SK-N-SH treated with all-trans-retinoic acid at 6 μM for 48 hours (cell line): ENCODE results near the gene LSM7.

Source experiments
- ATAC-seq: fragments of 200-7000 bp; cut with Tn5 transposase; 3 replicates; pipeline ENCODE4 v1.9.1; 2020; ENCODE audit warnings: mild to moderate bottlenecking, moderate library complexity
- ARNTL ChIP-seq: fragments of 450-650 bp; formaldehyde crosslinking; IDR thresholded peaks from 2 replicates; pipeline ENCODE4 v1.5.0; 2020; ENCODE audit warnings: low read depth, mild to moderate bottlenecking, moderate library complexity, borderline replicate concordance
- BACH2 ChIP-seq: fragments of 250-450 bp; sonication (Bioruptor Pico); IDR thresholded peaks from 2 replicates; pipeline ENCODE4 v1.9.0; 2021; ENCODE audit warnings: mild to moderate bottlenecking, borderline replicate concordance
- CREB5 ChIP-seq: fragments of 250-450 bp; sonication (Bioruptor Pico); IDR thresholded peaks from 2 replicates; pipeline ENCODE4 v1.5.1; 2020; ENCODE audit warnings: low read depth, mild to moderate bottlenecking, moderate library complexity
- GLIS3 ChIP-seq: fragments of 250-450 bp; sonication (Bioruptor Pico); IDR thresholded peaks from 2 replicates; pipeline ENCODE4 v1.5.0; 2020; ENCODE audit warnings: mild to moderate bottlenecking, moderate library complexity
- OSR1 ChIP-seq: fragments of 250-450 bp; sonication (Bioruptor Pico); IDR thresholded peaks from 2 replicates; pipeline ENCODE4 v1.8.0; 2022; ENCODE audit warnings: moderate library complexity, mild to moderate bottlenecking, inconsistent platforms
- PPARA ChIP-seq: fragments of 250-450 bp; sonication (Bioruptor Pico); IDR thresholded peaks from 2 replicates; pipeline ENCODE4 v1.5.0; 2020; ENCODE audit warnings: mild to moderate bottlenecking, borderline replicate concordance
- SNAI2 ChIP-seq: fragments of 250-450 bp; sonication (Bioruptor Pico); IDR thresholded peaks from 2 replicates; pipeline ENCODE4 v1.5.0; 2020; ENCODE audit warnings: mild to moderate bottlenecking, moderate library complexity
- TCF4 ChIP-seq: fragments of 250-450 bp; sonication (Bioruptor Pico); IDR thresholded peaks from 2 replicates; pipeline ENCODE4 v1.8.0; 2021; ENCODE audit warnings: mild to moderate bottlenecking, moderate library complexity, borderline replicate concordance
- TOX ChIP-seq: fragments of 250-450 bp; sonication (Bioruptor Pico); IDR thresholded peaks from 2 replicates; pipeline ENCODE4 v1.8.0; 2021; ENCODE audit warnings: mild to moderate bottlenecking, moderate library complexity, borderline replicate concordance
- TSHZ2 ChIP-seq: fragments of 250-450 bp; sonication (Bioruptor Pico); IDR thresholded peaks from 2 replicates; pipeline ENCODE4 v1.5.0; 2020; ENCODE audit warnings: mild to moderate bottlenecking, moderate library complexity
- ZC3H10 ChIP-seq: fragments of 250-450 bp; sonication (Bioruptor Pico); IDR thresholded peaks from 2 replicates; pipeline ENCODE4 v1.5.1; 2021; ENCODE audit warnings: mild to moderate bottlenecking, moderate library complexity
- ZFP3 ChIP-seq: fragments of 250-450 bp; sonication (Bioruptor Pico); IDR thresholded peaks from 2 replicates; pipeline ENCODE4 v1.5.0; 2020; ENCODE audit warnings: mild to moderate bottlenecking, moderate library complexity
- ZFP30 ChIP-seq: fragments of 450-650 bp; formaldehyde crosslinking; IDR thresholded peaks from 2 replicates; pipeline ENCODE4 v1.5.0; 2022; ENCODE audit warnings: mild to moderate bottlenecking, moderate library complexity
- ZNF565 ChIP-seq: fragments of 450-650 bp; formaldehyde crosslinking; conservative IDR thresholded peaks from 2 replicates; pipeline ENCODE4 v1.5.0; 2020; ENCODE audit warnings: low read depth, mild to moderate bottlenecking, moderate library complexity
- ZNF70 ChIP-seq: fragments of 450-650 bp; formaldehyde crosslinking; IDR thresholded peaks from 2 replicates; pipeline ENCODE4 v1.5.0; 2020; ENCODE audit warnings: mild to moderate bottlenecking, moderate library complexity
- TF ChIP-seq, protein P1 (sequence below): fragments of 250-450 bp; sonication (Bioruptor Pico); IDR thresholded peaks from 2 replicates; pipeline ENCODE4 v1.5.1; 2021; ENCODE audit warnings: mild to moderate bottlenecking, moderate library complexity
- TF ChIP-seq, protein P2 (sequence below): fragments of 250-450 bp; sonication (Bioruptor Pico); IDR thresholded peaks from 2 replicates; pipeline ENCODE4 v1.8.0; 2021; ENCODE audit warnings: low read depth, mild to moderate bottlenecking, moderate library complexity, borderline replicate concordance
- TF ChIP-seq, protein P3 (sequence below): fragments of 250-450 bp; sonication (Bioruptor Pico); IDR thresholded peaks from 2 replicates; pipeline ENCODE4 v1.8.0; 2020; ENCODE audit warnings: mild to moderate bottlenecking, moderate library complexity, borderline replicate concordance

Gene LSM7

GRCh38 chr19:2342656-2343288 lies 14.4 kb upstream of the LSM7 start (continued):
- TF ChIP-seq TSHZ2 (CRISPR knock-in tag) (no peak), ZC3H10 (CRISPR knock-in tag) (no peak), ZFP30 (CRISPR knock-in tag) (no peak), CREB5 (CRISPR knock-in tag) (no peak), GLIS3 (no peak), BACH2 (no peak)
- TF ChIP-seq, protein P1, sequence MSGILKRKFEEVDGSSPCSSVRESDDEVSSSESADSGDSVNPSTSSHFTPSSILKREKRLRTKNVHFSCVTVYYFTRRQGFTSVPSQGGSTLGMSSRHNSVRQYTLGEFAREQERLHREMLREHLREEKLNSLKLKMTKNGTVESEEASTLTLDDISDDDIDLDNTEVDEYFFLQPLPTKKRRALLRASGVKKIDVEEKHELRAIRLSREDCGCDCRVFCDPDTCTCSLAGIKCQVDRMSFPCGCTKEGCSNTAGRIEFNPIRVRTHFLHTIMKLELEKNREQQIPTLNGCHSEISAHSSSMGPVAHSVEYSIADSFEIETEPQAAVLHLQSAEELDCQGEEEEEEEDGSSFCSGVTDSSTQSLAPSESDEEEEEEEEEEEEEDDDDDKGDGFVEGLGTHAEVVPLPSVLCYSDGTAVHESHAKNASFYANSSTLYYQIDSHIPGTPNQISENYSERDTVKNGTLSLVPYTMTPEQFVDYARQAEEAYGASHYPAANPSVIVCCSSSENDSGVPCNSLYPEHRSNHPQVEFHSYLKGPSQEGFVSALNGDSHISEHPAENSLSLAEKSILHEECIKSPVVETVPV (CRISPR knock-in tag): no peak
- TF ChIP-seq, all 23 proteins: peak for 0

- ATAC-seq: no peak
- no peak for TF ChIP-seq ZNF565 (CRISPR knock-in tag)
- TF ChIP-seq TCF4: no peak
- TF ChIP-seq ARNTL (CRISPR knock-in tag): no peak
- no peak for TF ChIP-seq ZFP3 (CRISPR knock-in tag)
- no peak for TF ChIP-seq TOX
- no peak for TF ChIP-seq PPARA
- no peak for TF ChIP-seq ZC3H10 (CRISPR knock-in tag)
- TF ChIP-seq GLIS3: no peak
- TF ChIP-seq TSHZ2 (CRISPR knock-in tag): no peak
- no peak for TF ChIP-seq SNAI2 (CRISPR knock-in tag)
- TF ChIP-seq, all 23 proteins: peak for 0
Measured at GRCh38 chr19:2341982-2342381, 13.6 kb upstream of the LSM7 start.

DNA sequence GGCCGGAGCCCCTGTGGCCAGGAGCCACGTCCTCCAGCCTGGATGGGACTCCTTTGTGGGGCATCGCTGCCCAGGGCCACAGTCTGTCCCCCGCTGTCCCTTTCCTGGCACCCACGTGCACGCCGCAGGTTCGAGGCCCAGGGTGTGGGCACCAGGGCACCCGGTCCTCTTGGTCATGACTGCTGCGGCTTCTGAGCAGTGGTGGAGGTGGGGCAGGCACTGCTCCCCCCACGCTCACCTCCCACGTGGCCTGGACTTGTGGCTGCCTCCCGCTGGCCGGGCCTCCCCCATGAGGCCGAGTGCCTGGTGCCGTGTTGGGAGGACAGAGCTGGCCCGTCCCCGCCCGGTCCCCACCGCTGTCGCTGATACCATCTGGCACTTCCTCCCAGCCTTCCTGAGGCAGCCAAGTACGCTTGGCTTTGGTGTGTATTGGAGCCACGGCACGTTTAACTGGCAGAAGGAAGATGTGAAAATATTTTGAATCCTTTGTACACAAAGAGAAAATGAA lies 12.9 kb upstream of the LSM7 start:
- no peak for TF ChIP-seq TOX
- no peak for TF ChIP-seq OSR1 (CRISPR knock-in tag)
- no peak for TF ChIP-seq ZFP3 (CRISPR knock-in tag)
- TF ChIP-seq BACH2: no peak
- TF ChIP-seq, protein P2, sequence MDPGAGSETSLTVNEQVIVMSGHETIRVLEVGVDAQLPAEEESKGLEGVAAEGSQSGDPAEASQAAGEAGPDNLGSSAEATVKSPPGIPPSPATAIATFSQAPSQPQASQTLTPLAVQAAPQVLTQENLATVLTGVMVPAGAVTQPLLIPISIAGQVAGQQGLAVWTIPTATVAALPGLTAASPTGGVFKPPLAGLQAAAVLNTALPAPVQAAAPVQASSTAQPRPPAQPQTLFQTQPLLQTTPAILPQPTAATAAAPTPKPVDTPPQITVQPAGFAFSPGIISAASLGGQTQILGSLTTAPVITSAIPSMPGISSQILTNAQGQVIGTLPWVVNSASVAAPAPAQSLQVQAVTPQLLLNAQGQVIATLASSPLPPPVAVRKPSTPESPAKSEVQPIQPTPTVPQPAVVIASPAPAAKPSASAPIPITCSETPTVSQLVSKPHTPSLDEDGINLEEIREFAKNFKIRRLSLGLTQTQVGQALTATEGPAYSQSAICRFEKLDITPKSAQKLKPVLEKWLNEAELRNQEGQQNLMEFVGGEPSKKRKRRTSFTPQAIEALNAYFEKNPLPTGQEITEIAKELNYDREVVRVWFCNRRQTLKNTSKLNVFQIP: no peak
- TF ChIP-seq, protein P3, sequence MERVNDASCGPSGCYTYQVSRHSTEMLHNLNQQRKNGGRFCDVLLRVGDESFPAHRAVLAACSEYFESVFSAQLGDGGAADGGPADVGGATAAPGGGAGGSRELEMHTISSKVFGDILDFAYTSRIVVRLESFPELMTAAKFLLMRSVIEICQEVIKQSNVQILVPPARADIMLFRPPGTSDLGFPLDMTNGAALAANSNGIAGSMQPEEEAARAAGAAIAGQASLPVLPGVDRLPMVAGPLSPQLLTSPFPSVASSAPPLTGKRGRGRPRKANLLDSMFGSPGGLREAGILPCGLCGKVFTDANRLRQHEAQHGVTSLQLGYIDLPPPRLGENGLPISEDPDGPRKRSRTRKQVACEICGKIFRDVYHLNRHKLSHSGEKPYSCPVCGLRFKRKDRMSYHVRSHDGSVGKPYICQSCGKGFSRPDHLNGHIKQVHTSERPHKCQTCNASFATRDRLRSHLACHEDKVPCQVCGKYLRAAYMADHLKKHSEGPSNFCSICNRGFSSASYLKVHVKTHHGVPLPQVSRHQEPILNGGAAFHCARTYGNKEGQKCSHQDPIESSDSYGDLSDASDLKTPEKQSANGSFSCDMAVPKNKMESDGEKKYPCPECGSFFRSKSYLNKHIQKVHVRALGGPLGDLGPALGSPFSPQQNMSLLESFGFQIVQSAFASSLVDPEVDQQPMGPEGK (CRISPR knock-in tag): no peak
- TF ChIP-seq SNAI2 (CRISPR knock-in tag): no peak
- TF ChIP-seq ARNTL (CRISPR knock-in tag): no peak
- TF ChIP-seq ZNF70: no peak
- no peak for TF ChIP-seq GLIS3
- no peak for ATAC-seq
